Psoas muscle (tissue), 8 donors: ENCODE results near the gene STEAP2. TPM values are rescaled to one million over a fixed set of nuclear protein-coding genes. Genes with fewer than 3 reads are reported as not detected.
"Not testable (repeated sequence)": the region's sequence is repeated elsewhere in the genome, so short reads cannot be mapped to it uniquely, and the experiment has no call there.

Experiments used
- ATAC-seq, 4 donors: fragments of 200-7000 bp; cut with Tn5 transposase; one replicate each; pipeline ENCODE4 v1.9.1; 2020; ENCODE audit warnings: moderate library complexity in 3 of 4, mild to moderate bottlenecking in 2 of 4
- DNase-seq, 2 donors: peaks; one replicate each; pipeline ENCODE4 v3.0.0-alpha.2; 2020
- H3K27ac ChIP-seq: fragments of 200-600 bp; one replicate; pipeline ENCODE4 v1.8.0; 2022
- H3K27me3 ChIP-seq, 3 donors: fragments of 200-600 bp in 1 of 3; one replicate each; pipeline versions ENCODE4 v1.6.1 to v1.8.0; 2013 to 2022; ENCODE audit warnings: low read length in 2 of 3, mild to moderate bottlenecking in 2 of 3, moderate library complexity in 1 of 3; ENCODE audit not compliant: insufficient read depth in 3 of 3
- H3K36me3 ChIP-seq, 2 donors: fragments of 200-600 bp in 1 of 2; one replicate each; pipeline versions ENCODE4 v1.6.1 to v1.8.0; 2013 to 2022; ENCODE audit warnings: low read depth in 1 of 2, mild to moderate bottlenecking in 1 of 2, moderate library complexity in 1 of 2; ENCODE audit not compliant: insufficient read depth in 1 of 2
- H3K4me1 ChIP-seq: fragments of 200-600 bp; one replicate; pipeline ENCODE4 v1.8.0; 2022
- H3K4me3 ChIP-seq: fragments of 200-600 bp; one replicate; pipeline ENCODE4 v1.8.0; 2022; ENCODE audit warnings: mild to moderate bottlenecking
- H3K9me3 ChIP-seq: fragments of 200-600 bp; one replicate; pipeline ENCODE4 v1.8.0; 2022
- WGBS, 3 donors: extraction: QIAGEN DNeasy Blood & Tissue Kit; methylation state at CpG; one replicate each; pipeline versions ENCODE4 v1.1.6 to v1.1.7; 2013; 5-methylcytosine and 5-hydroxymethylcytosine counted together
- intact Hi-C, 2 donors: fragments of 100-400 bp; cut with DNase I; formaldehyde crosslinking; loops; one replicate each; pipeline versions ENCODE4 v1.11.0 to v1.14.2; 2022
- polyA plus RNA-seq, 3 donors: library from polyadenylated mRNA; stranded (reverse); fragments of 200-250 nt; gene quantifications; one replicate each; pipeline ENCODE4 v1.2.3, GENCODE V29; 2013
- total RNA-seq, 4 donors: library from RNA; stranded (reverse); fragmentation: NEBNext Ultra II Directional in 2 of 4; extraction: Animal tissue kit (Norgen Biotek cat#: 25700) in 2 of 4; gene quantifications; one replicate each; pipeline versions ENCODE4 v1.2.1 to v1.2.4, GENCODE V29; 2021 to 2023
- TF ChIP-seq, protein P1 (sequence below): fragments of 200-600 bp; IDR thresholded peaks from one replicate; pipeline ENCODE4 v1.8.0; 2022; ENCODE audit warnings: antibody characterized with exemption
- donor health status: healthy with polysubstance abuse.
- donor health status: DM: no; HTN: no; CAD: no; lungs with moderate emphysema.
- donor health status: Bipolar disorder and iron deficiency.
- donor health status: healthy.
- donor health status: DM: yes; HTN: yes; CAD: no.
- donor health status: DM: no; HTN: no; CAD: no.
- donor health status: DM: no; HTN: no; CAD: no.
- donor health status: DM: yes; HTN: yes; CAD: no.

The STEAP2 gene
- total and polyA plus RNA-seq, 7 donors: 0.32 to 3.7 (median 1.4) TPM

DNA sequence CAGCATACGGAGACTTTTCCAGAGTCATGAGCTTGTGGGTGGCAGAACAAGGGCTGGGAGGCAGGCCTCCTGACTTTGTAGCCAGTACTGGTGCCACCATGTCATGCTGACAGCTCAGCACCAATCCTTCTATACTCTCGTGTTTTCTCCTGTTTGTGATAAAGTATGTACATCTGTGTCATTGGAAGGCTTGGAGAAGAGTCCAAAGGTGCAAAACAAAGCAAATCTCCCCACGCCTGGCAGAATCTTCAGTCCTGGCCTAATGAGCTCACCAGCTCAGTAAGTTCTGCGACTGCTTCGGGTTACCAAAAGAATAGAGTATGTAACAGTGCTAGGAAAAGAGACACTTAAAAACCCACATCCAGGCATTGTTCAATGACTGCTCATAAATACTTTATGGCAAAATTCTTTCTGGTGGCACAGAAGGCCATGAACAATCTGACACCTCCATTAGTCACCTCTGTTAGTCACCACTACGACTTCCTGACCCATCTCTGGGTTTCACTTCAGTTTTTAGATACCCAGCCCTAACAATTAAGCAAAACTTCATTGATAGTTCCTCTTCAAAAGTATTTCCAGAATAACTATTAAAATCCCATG, 32.8 kb upstream of the STEAP2 start:
- TF ChIP-seq, protein P1, sequence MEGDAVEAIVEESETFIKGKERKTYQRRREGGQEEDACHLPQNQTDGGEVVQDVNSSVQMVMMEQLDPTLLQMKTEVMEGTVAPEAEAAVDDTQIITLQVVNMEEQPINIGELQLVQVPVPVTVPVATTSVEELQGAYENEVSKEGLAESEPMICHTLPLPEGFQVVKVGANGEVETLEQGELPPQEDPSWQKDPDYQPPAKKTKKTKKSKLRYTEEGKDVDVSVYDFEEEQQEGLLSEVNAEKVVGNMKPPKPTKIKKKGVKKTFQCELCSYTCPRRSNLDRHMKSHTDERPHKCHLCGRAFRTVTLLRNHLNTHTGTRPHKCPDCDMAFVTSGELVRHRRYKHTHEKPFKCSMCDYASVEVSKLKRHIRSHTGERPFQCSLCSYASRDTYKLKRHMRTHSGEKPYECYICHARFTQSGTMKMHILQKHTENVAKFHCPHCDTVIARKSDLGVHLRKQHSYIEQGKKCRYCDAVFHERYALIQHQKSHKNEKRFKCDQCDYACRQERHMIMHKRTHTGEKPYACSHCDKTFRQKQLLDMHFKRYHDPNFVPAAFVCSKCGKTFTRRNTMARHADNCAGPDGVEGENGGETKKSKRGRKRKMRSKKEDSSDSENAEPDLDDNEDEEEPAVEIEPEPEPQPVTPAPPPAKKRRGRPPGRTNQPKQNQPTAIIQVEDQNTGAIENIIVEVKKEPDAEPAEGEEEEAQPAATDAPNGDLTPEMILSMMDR: no peak
- WGBS, 3 donors: 63 to 78% (median 70%) methylated on average over 6 of the region's 6 CpGs
- Histone ChIP-seq H3K27ac (no peak overlapping the region), H3K4me3 (no peak overlapping the region), H3K36me3 (no peaks in the 10 kb centered on the region), H3K9me3 (no peaks in the 10 kb centered on the region), H3K27me3 (no peaks in the 10 kb centered on the region), H3K4me1 (no peaks in the 10 kb centered on the region)
- intact Hi-C loops: no loop called here
- DNase-seq (no peak), ATAC-seq (no peak)

DNA sequence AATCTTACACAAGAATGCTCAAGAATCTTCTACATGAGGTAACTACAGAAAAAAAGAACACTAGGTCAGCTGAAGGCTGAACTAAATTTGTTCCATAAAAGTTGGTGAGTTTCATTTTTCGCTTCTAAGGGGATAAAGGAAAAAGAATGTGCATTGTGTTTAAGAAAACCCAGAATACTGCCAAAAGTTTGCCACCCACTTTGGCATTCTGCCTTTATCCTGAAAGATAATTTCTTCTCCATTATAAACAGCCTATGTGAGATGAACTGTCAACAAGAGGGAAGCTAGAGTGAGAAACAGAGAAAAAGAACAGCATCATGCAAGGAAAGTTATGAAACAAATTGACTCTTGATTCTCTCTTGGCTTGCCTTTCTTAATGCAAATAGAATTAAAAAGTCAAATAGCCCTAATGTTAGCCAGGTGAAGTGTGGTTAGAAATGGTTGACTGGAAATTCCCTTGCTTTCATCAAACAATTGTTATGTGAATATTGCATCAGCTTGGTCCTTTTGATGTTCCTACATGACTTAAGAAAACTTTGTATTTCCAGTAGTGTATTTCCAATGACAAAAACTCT, 31.4 kb upstream of the STEAP2 start:
- WGBS, 3 donors: 16 to 21% (median 17%) methylated on average over 1 of the region's 1 CpG
- TF ChIP-seq, protein P1: no peak
- ATAC-seq (no peak), DNase-seq (no peak)
- no peak overlapping the region for H3K4me3 ChIP-seq
- intact Hi-C loops: no loop called here
- H3K9me3 ChIP-seq: no peaks in the 10 kb centered on the region
- H3K4me1 ChIP-seq: no peaks in the 10 kb centered on the region
- no peaks in the 10 kb centered on the region for H3K27me3 ChIP-seq
- H3K36me3 ChIP-seq: no peaks in the 10 kb centered on the region
- no peak overlapping the region for H3K27ac ChIP-seq

GRCh38 chr7:90180649-90181048, 30.9 kb upstream of the STEAP2 start:
- Histone ChIP-seq H3K9me3 (no peaks in the 10 kb centered on the region), H3K4me1 (no peaks in the 10 kb centered on the region), H3K27me3 (no peaks in the 10 kb centered on the region), H3K27ac (no peak overlapping the region), H3K4me3 (no peak overlapping the region), H3K36me3 (no peaks in the 10 kb centered on the region)
- TF ChIP-seq, protein P1: no peak
- intact Hi-C loops: no loop called here
- no peak for ATAC-seq
- DNase-seq: no peak

- Histone ChIP-seq H3K36me3 (no peaks in the 10 kb centered on the region), H3K27me3 (no peaks in the 10 kb centered on the region), H3K4me1 (no peaks in the 10 kb centered on the region), H3K27ac (no peak overlapping the region), H3K9me3 (no peaks in the 10 kb centered on the region), H3K4me3 (no peak overlapping the region)
- DNase-seq (no peak), ATAC-seq (no peak)
- TF ChIP-seq, protein P1: no peak
- intact Hi-C loops: no loop called here
Observed at GRCh38 chr7:90181485-90181884, 30.1 kb upstream of the STEAP2 start.

DNA sequence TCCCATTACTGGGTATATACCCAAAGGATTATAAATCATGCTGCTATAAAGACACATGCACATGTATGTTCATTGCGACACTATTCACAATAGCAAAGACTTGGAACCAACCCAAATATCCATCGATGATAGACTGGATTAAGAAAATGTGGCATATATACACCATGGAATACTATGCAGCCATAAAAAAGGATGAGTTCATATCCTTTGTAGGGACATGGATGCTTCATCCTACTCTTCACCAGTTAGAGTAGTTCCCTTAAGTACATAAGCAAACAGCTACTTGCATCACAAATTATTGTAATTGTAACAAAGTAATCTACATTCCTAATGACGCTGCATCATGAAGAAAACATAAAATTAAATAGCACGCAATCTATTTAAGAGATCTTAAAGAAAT, 25.2 kb upstream of the STEAP2 start:
- intact Hi-C loops, H3K9me3 ChIP-seq: not testable (repeated sequence)
- WGBS, 3 donors: 66 to 84% (median 70%) methylated on average over 4 of the region's 4 CpGs

More for the DNA sequence above, 25.2 kb upstream of the STEAP2 start:
- H3K4me3 ChIP-seq, H3K27me3 ChIP-seq, DNase-seq, ATAC-seq, H3K36me3 ChIP-seq, H3K4me1 ChIP-seq, H3K27ac ChIP-seq: not testable (repeated sequence)
